NOMO-1 treated with dmso at 0.1 percent for 144 hours (cell line): ENCODE measurements around the gene KCNK13.

ENCODE experiments used
- DNase-seq: peaks from one replicate; lab custom pipeline; 2025; ENCODE audit not compliant: unreplicated experiment; lab: John Stamatoyannopoulos, UW

The KCNK13 gene

DNA sequence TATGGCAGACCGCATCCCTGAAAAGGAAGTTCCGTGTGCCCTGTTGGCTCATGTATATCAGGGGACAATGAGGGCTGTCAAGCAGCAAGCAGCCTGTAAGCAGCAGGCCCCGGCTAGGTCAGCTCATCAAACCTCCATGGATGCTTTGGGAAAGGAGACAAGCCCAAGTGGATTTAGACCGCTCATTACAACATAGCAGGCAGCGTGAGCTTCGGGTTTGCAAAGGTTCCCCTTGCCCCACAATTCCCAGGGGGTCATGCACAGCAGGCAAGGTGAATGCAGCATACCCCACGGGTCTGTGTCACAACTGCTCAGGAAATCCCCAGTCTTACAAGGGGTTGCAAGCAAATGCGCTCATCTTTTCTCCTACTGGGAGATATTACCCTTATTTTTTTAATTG lies 54.6 kb downstream of the KCNK13 start:
- DNase-seq, result no peak

GRCh38 chr14:90118027-90118426 lies 56.2 kb downstream of the KCNK13 start:
- no peak for DNase-seq

- no peak for DNase-seq
Measured at GRCh38 chr14:90126260-90126659, 64.5 kb downstream of the KCNK13 start.

- peak; percentile 60 for DNase-seq
Measured at GRCh38 chr14:90132821-90133570, 71.2 kb downstream of the KCNK13 start.

DNA sequence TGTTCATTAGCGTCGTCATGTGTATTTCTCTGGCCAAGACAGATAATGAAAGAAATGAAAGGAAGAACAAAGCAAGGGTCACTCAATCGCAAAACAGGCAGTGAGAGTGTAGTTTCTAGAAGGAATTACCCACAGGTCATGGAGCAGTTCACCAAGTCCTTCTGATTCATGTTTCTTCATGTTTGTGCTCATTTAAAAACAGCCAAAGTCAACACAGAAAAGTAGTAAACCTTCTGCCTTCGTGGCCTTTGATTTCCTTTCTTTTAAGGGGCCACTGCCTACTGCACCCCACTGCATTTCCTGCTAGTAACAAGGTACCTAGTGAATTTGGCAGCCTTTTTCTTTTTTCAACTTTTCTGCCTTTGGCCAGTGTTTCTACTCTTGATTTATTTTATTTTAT lies 75.1 kb downstream of the KCNK13 start:
- DNase-seq, result no peak

DNA sequence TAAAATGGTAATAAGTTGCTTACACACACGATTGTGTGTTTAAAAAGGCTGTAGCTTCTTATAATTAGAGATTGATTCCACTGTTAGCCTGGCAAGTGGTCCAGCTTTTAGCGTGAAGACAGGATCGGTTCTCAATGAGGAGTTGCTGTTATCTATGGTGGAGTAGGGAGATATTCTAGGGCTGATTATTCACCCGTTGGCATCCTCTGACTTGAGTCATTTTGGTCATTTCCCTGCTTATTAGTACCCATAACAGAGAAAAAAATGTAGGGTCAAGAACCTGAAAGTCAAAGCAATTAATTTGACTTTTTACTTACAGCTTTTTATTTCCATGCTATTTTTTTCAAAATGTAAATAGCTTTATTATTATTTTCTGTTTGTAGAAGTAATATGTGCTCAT lies 76.0 kb downstream of the KCNK13 start:
- no peak for DNase-seq

DNA sequence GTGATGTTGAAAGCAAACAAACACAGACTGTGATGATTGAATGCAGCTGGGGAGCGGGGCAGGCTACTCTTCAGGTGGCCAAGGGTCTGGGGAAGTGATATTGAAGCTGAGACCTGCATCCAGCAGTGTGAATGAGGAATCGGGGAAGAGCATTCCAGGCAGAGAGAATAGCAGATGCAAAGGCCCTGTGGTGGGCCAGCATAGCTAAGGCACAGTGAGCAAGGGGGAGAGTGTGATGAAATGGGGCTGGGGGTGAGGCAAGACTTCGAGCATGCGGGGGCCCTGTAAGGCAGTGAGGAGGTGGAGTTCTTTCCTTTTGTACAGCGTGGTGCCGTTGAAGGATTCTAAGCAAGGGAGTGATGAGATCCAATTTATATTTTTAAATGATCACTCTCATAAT lies 77.4 kb downstream of the KCNK13 start:
- no peak for DNase-seq

DNA sequence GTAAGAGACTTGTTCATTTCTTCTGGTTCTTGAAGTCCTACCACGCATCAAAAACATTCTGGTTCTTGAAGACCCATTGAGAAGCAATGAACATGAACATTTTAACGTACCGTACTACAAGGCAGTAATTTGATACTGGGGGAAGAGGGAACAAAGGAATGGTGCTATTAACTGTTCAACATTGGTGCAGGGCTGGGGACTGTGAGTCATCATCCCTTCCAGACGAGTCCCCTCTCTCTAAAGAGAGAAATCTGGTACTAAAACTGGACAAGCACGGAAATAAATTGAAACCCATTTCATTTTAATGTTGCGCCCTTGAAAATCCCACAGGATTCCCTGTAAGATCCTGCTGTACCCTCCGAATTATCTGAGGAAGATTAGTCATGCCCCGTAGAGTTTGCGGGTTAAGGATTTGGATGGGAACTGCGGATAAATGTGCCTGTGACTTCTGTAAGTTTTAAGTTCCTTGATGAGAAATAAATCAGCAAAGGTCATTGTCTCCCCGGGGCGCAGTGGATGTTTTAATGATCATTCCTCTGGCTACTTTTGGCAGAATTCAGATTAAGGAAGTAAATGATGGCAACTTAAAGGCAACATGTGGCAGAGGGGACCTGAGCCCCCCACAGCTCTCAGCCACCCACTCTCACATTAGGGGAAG lies 78.6 kb downstream of the KCNK13 start:
- no peak for DNase-seq

DNA sequence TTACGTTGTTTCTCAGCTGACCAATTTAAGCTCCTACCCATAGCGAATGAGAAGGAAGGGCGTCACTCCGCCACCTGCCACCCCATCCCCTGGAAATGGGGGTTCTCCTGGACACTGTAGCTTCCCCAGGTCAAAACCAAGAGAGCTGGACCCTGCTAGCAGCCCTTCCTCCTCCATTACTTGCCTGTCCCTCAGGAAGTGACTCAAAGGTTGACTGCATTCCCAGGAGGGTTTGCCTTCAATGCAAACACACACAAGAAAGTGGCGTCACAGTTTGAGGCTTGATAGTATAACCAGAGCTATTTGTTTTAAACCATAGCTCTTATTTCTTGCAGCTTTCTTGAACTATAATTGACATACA lies 79.1 kb downstream of the KCNK13 start:
- no peak for DNase-seq

- DNase-seq, result no peak
Measured at GRCh38 chr14:90153429-90153828, 91.6 kb downstream of the KCNK13 start.

GRCh38 chr14:90154110-90154509 lies 92.3 kb downstream of the KCNK13 start:
- DNase-seq, result no peak

DNA sequence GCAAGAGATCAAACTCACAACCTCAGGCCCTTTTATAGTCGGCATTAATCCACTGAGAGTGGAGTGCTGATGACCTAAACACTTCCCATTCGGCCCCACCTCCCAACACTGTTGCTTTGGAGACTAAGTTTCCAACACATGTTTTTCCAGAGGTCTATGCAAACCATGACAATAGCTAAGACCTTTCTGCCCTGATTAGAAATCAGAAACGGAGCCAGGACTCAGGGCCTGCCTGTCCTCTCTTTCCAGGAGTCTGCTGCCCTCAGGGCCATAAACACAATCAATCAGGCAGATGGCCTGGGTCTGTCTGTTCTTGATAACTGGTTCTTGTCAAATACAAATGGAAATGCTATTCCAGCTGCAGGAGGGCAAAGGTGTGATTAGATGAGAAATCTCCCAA lies 97.4 kb downstream of the KCNK13 start:
- DNase-seq, result no peak

DNA sequence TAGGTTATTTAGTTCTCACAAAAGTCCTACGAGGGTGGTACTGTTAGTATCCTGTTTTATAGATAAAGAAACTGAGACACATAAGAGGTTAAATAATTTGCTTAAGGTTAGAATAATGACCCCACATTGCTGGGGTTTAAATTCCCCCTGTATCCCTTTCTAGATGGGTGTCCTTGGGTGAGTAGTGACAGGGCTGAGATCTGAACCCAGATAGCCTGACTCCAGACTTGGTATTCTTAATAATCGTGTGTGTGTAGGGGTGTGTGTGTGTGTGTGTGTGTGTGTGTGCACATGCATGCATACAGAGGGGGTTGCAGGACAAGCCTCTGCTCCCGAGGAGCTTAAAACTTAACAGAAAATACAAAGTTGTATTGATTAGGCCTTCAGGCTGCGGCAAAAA lies 97.9 kb downstream of the KCNK13 start:
- no peak for DNase-seq

GRCh38 chr14:90161129-90161528 lies 99.3 kb downstream of the KCNK13 start:
- DNase-seq, result no peak

DNA sequence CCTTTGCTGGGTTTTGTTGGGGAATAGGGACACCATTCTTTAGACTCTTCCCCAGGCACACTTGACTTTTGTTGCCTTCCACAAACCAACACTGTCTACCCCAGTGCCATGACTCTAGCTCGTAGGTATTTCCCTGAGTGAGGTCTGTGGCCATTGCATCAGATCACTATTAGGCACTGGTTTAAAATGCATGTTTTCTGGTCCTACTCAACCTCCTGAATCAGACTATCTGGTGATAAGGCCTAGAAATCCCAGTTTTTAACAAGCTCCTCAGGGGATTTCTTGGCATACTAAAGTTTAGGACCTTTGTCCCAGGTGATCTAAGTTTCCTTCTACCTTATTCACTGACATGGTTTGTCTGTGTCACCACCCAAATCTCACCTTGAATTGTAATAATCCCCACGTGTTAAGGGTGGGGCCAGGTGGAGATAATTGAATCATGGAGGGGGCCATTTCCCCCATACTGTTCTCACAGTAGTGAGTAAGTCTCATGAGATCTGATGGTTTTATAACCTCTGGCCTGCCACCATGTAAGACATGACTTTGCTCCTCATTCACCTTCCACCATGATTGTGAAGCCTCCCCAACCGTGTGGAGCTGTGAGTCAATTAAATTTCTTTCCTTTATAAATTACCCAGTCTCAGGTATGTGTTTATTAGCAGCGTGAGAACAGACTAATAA lies 106.8 kb downstream of the KCNK13 start:
- no peak for DNase-seq

- no peak for DNase-seq
Measured at GRCh38 chr14:90175631-90176030, 113.8 kb downstream of the KCNK13 start.

- DNase-seq, result no peak
Measured at GRCh38 chr14:90177539-90178189, 115.9 kb downstream of the KCNK13 start.

GRCh38 chr14:90179357-90179756 lies 117.6 kb downstream of the KCNK13 start:
- DNase-seq, result no peak

- no peak for DNase-seq
Measured at GRCh38 chr14:90179809-90180779, 118.3 kb downstream of the KCNK13 start.

DNA sequence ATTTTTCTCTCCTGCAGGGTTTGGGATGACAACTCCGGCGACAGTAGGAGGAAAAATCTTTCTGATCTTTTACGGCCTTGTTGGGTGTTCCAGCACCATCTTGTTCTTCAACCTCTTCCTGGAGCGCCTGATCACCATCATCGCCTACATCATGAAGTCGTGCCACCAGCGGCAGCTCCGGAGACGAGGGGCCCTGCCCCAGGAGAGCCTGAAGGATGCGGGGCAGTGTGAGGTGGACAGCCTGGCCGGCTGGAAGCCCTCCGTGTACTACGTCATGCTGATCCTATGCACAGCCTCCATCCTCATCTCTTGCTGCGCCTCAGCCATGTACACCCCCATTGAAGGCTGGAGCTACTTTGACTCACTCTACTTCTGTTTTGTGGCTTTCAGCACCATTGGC lies 122.3 kb downstream of the KCNK13 start:
- DNase-seq, result no peak
